ENCODE results near the gene NID2.

GRCh38 chr14:51981218-51981854 is 87.5 kb downstream of the NID2 start:
- no peak for TF ChIP-seq EZH2 (IDR thresholded peaks at IDR 0.05)
- TF ChIP-seq POLR2AphosphoS5 (IDR thresholded peaks at IDR 0.05; ENCODE audit: borderline replicate concordance, low read depth, low read length): no peak
